Measurements from ENCODE around the gene ARHGAP26.
"Not testable (repeated sequence)": the region's sequence is repeated elsewhere in the genome, so short reads cannot be mapped to it uniquely, and the experiment has no call there.

Gene ARHGAP26

DNA sequence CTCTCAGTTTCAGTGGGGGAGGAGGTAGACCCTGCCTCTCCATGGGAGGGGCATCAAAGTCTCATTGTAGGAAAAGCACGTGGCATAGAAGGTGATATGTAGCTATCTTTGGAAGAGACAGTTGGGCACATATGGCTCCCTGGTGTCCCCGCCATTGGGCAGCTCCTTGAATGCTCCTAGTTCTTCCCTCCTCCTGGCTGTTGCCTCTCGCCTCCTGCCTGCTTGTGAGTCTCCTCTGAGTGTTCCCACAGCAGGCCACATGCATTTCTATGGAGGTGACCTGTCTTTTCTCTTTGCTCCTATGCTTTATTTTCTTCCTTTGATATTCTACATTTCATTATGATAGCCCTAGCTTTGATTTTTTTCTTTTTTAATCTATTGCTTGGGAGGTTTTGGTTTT is 138.5 kb downstream of the ARHGAP26 start:
- no peak for DNase-seq (ENCODE audit: low read depth)

- DNase-seq (ENCODE audit: low read depth), result no peak
Observed at GRCh38 chr5:142910128-142910527, 140.0 kb downstream of the ARHGAP26 start.

DNA sequence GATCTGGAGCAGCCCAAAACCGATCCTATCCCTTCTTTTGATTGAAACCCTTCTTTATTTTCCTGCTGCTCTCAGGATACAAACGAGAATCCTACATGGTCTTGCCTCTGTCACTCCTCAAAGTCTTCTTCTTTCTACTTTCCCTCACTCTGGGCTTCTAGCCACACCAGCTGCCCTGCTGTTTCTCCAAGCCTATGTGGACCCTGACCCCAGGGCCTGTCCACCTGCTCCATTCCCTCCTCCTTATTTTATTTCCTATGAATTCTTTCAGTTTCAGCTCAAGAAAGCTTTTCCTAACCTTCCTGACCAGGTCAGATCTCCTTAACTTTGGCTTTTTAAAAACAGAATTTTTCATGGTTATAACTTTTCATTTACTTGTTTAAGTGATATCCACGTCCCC is 141.0 kb downstream of the ARHGAP26 start:
- no peak for DNase-seq (ENCODE audit: low read depth)

DNA sequence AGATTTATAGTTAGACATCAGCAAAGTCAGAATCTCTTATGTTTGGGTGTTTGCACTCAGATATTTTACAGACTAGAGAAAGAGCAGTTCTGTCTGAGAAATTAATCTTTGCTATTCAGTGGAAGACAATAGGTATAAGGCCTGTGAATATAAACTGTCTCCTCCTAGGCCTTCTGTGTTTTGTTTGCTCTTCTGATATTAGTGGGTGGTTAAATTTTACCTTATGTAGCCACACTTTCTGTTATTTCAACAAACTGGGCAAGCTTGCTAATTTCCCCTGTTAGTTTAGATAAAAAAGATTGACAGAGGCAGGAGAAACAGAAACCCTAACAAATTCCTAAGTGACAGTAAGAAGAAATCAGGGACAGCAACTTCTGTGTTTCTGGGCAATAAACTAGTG is 141.6 kb downstream of the ARHGAP26 start:
- no peak for DNase-seq (ENCODE audit: low read depth)

DNA sequence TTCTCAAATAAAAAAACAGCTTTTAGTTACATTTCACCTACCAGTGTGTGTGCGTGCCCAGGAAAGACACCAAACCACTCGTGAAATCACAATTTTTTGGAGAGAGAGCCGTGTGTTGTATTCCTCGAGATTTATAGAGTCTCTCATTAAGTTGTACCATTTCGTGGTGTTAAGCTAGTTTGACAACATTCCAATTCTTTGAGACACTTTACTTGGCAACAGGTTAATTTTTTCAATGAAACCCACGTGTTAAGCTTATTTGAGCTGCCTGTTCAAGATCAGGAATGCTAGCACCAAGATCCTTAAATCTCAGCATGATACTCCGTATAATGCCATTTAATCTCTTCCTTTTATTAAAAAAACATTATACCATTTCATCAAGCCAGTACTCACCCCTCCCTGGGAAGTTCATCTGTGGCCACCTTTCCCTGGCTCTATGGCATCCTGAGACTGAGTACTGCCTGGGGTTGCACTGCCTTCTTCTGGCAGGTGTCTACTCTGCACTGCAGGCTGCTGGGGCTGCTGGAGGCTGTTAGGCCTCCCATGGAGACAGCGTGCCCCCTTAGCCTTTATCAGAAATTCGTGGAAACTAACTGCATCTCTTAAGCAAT is 143.7 kb downstream of the ARHGAP26 start:
- DNase-seq (ENCODE audit: low read depth), result no peak

DNA sequence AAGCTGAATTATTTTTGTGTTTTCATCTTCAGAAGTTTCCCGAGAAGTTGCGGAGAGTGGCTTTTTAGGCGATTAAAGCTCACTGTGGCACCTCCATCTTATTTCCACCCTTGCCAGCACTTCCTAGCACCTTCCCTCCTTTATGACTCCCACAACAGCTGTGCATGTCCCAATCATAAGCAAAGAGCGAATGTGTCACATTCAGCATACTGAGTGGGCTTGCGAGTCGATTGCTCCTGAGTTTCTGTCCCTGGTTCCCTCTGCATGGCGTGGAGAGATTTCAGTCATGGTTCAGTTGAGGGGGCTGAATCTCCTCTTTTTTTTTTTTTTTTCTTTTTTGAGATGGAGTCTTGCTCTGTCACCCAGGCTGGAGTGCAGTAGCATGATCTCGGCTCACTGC is 144.9 kb downstream of the ARHGAP26 start:
- DNase-seq (ENCODE audit: low read depth), result no peak

DNA sequence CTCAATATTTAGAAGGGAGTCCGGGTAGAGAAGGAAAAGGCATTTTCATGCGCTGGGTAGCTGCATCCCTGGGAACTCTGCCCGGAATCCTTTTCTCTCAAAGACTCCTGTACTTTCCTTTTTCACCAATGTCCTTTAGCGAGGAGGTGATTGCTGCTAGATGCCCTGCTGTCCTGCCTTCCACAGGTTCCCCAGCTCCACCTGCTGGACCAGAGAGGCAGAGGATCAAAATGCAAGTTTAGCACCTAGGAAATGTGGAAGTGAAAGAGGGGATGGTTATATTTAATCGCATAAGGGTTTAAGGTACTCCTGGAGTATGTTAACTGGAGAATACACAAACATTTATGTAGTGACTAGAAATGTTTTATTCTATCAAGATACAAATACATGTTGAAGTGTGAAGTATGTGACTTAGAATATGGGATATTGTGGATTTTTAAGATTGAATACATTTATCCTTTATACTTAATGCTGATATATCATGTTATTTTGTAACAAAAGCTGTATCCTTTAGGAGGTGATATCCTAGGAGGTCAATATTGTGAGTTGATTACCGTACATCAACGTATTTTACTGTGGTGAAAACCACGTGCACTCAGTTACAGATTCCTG is 145.7 kb downstream of the ARHGAP26 start:
- DNase-seq (ENCODE audit: low read depth), result no peak

GRCh38 chr5:142918959-142919635 is 148.9 kb downstream of the ARHGAP26 start:
- DNase-seq (ENCODE audit: low read depth), result no peak

DNA sequence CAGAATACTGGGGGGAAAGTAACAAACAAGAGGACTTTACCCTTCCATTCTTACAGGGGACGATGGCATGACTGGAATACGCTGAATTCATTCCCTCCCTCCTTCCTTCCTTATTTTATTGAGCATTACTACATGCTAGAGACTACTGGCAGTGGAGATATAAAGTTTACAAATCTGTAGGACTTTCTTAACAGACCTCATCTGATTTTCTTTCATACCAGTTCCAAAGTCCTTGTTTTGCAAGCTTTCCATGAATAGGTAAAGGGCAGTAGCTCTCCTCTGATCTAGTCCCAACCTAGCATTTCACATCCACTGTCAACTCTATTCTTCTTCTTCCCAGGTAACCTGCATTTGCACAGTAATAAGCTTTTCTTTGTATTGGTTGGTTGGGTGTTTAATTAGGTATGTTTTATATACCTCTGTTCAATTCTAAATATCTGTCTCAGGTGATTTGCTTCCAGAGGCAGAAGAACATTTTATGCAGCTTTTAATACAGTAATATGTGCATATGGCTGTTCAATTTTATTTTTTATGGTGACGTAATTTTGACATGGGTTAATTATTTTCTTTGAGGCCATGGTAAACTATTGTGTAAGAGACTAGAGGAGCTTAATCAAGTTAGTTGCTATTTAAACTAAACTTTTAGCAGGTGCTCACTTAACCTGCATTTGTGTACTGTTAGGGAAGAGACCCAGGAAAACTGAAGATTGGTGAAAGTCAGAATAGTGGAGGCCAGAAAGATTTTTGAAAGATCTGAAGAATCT is 150.9 kb downstream of the ARHGAP26 start:
- no peak for DNase-seq (ENCODE audit: low read depth)

- DNase-seq (ENCODE audit: low read depth), result no peak
Observed at GRCh38 chr5:142922223-142922952, 152.2 kb downstream of the ARHGAP26 start.

DNA sequence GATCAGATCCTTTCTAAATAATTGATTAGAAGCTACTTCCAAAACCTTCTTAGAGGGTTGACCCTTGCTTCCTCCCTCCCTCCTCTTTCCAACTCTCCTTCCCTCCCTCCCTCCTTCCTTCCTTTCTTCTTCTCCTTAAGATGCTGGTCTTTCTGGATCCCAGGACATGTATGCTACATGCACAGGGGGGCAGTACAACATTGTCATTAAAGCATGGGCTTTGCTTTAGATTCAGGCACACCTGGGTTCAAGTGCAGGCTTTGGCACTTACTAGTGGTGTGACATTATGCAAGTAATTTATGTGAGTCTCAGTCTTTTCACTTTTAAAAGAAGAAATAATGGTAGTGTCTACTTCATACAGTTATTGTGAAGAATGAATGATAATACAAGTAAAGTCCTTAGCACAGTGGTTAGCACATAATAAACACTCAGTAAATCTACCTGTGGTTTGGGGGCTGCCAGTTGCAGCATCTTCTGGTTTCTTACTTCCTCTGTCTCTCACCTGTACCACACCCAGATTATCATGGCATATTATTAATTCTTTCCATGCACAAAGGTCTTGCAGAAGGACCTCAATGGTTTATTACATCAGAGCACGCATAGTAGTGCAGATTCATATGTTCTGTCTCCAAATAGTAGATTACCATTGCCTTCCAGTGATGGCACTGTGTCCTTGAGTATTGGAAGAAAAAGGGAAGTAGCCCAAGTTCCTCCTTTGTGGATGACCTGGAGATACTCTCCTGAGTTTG is 154.1 kb downstream of the ARHGAP26 start:
- no peak for DNase-seq (ENCODE audit: low read depth)

GRCh38 chr5:142925795-142926194 is 155.6 kb downstream of the ARHGAP26 start:
- no peak for DNase-seq (ENCODE audit: low read depth)

DNA sequence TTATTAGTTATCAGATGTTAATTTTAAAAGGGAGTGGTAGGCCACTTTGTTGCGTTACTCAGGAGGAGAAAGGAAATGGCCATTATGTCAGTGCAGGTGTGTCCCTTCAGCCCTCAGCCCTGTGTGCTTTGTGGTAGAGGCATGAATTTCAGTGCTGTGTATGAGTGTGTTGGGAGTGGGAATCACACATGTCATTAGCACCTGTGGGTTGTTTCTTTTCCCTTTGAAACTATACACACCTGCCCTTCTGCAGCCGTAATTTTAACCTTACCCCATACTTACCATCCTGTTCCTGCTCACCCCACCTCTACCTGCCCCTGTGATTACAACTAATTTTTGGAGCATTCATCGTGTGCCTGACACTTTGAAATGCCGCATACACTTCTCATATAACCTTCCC is 156.4 kb downstream of the ARHGAP26 start:
- no peak for DNase-seq (ENCODE audit: low read depth)

DNA sequence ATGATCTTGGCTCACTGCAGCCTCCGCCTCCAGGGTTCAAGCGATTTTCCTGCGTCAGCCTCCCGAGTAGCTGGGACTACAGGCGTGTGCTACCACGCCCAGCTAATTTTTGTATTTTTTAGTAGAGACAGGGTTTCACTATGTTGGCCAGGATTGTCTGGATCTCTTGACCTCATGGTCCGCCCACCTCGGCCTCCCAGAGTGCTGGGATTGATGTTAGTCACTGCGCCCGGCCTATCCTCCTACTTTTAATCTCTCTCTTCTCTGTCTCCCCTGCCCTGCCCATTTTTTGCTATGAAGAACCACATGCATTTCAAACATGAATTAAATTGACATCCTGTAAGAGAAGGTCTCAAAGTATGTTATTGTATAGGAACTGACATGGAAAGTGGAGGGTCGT is 158.8 kb downstream of the ARHGAP26 start:
- DNase-seq (ENCODE audit: low read depth), result not testable (repeated sequence)

DNA sequence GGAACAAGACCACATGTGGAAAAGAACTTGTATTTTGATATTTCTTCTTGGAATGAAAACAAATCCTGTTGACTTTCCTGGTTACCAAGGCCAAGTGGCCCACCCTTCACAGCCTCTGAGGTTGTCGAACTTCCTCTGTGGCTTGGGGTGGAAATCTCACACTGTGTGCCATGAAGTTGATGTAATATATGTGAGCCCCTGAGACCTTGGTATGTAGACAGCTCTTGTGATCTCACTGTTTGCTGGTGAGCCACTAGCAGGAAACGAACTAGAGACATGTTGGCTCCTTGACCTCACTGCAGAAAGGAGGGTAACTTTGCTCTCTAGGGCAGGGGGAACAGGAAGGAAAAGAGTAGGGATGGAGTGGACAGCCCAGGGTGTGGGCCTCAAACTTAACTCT is 159.4 kb downstream of the ARHGAP26 start:
- no peak for DNase-seq (ENCODE audit: low read depth)

DNA sequence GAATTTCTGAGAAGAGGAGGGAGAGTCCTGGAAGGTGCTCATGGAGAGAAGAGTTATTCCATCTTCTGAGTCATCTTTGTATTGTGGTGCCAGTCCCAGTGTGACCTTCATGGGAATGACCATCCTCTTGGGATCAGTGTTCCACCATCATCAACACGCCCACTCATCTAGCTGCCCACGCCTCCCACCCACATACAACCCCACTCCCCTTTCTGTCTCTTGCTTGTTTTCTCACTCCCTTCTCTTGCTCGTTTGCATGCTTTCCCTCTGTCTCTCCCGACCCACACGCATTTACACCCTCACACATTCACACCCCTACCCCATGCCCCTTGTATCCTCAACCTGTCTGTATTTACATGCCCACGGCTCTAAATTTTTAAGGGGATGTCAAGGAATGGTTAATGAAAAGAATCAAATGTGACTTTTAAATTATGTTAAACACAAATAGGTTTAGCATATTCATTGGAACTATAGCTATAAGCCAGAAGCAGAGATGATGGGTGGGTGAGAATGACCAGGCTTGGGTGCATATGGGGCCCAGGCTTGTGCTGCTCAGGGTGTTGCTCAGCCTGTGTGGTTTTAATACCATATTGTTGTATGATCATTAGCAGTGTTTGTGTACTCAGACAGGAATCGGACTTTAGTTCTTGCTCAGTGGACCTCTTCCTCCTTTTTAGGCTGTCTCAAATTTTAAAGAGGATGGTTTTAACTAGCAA is 160.4 kb downstream of the ARHGAP26 start:
- no peak for DNase-seq (ENCODE audit: low read depth)

GRCh38 chr5:142931896-142932686 is 161.9 kb downstream of the ARHGAP26 start:
- no peak for DNase-seq (ENCODE audit: low read depth)

DNA sequence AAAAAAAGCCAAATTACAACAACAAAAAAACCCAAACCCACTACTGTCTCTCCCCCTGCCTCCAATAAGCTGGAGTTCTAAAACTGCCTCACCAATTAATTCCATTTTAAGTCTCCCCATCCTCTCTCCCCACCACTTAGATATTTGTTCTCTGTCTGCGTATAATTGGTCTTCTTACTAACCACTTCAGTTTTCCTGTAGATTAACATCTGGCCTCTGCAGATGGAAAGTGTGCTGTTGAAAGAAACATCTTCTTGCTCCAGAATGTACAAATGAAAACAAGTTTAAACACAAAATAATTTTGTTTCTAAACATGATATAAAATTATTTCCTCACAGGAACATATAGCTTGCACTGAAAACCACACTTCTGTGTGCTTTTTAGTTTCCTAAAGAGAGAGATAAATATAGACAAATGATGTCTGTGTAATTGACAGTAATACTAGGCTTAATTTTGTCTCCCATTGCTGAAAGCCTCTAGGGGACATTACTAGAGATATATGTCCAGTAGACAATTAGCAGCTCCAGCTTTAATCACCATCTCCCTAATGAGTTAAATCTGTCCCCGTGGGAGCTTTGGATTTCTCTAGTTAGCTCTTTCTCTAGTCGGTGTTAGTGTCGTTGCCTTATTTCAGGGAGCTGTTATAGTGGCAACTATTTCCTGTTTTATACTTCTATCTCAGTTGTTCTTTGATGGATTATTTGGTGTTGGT is 164.0 kb downstream of the ARHGAP26 start:
- DNase-seq (ENCODE audit: low read depth), result no peak

DNA sequence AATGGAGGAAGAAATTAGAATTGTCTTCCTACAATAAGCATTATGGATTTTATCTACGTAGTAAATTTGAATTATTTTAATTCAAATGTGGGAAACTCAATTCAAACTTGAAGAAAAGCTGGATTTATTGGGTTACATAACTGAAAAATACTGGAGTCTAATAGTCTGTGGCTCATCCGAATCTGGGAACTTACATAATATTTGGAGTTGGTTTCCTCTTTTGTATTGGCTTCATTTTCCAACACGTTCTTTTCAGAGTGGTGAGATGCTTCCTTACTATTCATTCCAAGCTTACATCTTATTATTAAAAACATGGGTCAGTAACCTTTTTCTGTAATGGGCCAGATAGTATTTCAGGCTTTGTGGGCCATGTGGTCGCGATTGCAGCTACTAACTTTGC is 164.8 kb downstream of the ARHGAP26 start:
- DNase-seq (ENCODE audit: low read depth), result no peak
